GM23248 (cell line): ENCODE results near the gene PCCA.

Experiments
- EZH2 ChIP-seq: fragments of 200-600 bp; sonication (generic); IDR thresholded peaks from 2 replicates; pipeline ENCODE4 v1.6.1; 2018; ENCODE audit warnings: antibody characterized with exemption, mild to moderate bottlenecking; ENCODE audit not compliant: insufficient read depth, poor library complexity, severe bottlenecking
- EZH2phosphoT487 ChIP-seq: fragments of 200-600 bp; sonication (generic); IDR thresholded peaks from 2 replicates; pipeline ENCODE4 v1.6.1; 2018; ENCODE audit warnings: antibody characterized with exemption, moderate library complexity, mild to moderate bottlenecking, low read depth; ENCODE audit not compliant: insufficient read depth

DNA sequence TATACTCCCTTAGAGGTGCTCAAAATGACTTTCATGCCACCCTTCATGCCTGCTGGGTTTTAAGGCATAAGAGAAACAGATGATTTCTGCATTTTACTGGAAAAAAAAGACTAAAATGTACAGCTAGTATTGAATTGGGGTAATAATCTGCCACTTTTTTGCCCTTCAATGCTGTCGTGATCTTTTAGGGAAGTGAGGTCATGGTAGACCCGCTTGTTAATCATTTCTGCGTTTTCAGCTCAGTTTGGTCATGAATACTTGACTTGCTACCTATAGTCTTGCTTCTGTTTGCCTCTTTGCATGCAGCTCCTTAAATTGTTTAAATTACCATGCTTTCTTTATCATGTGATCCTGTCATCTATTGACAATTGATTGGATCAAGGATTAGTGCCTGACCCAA, 90.4 kb downstream of the PCCA start:
- TF ChIP-seq EZH2phosphoT487 (no peak), EZH2 (no peak)
